HG03064 (cell line): ENCODE data around the gene TOGARAM2.
"Not testable (repeated sequence)": the region's sequence is repeated elsewhere in the genome, so short reads cannot be mapped to it uniquely, and the experiment has no call there.

Source experiments
- ATAC-seq: cut with Tn5 transposase; IDR thresholded peaks from one replicate; pipeline ENCODE4 v1.9.1; 2021; ENCODE audit warnings: low read depth; ENCODE audit not compliant: unreplicated experiment

TOGARAM2 gene

GRCh38 chr2:29070526-29070925 is 89.4 kb downstream of the TOGARAM2 start:
- no peak for ATAC-seq

- no peak for ATAC-seq
These were observed 90.2 kb downstream of the TOGARAM2 start for GRCh38 chr2:29071032-29071975.

- no peak for ATAC-seq
These were observed 91.2 kb downstream of the TOGARAM2 start for GRCh38 chr2:29072251-29072650.

GRCh38 chr2:29072971-29073725 is 92.0 kb downstream of the TOGARAM2 start:
- ATAC-seq, result no peak

- no peak for ATAC-seq
These were observed 92.8 kb downstream of the TOGARAM2 start for GRCh38 chr2:29073933-29074332.

GRCh38 chr2:29074411-29074810 is 93.3 kb downstream of the TOGARAM2 start, which contains the start of gene PCARE:
TSS of gene PCARE (minus strand) at chr2:29074523. CDS start at chr2:29074261, 262 bp downstream.
- ATAC-seq, result no peak

- no peak for ATAC-seq
These were observed 95.0 kb downstream of the TOGARAM2 start for GRCh38 chr2:29075894-29076705.

- ATAC-seq, result no peak
These were observed 98.8 kb downstream of the TOGARAM2 start for GRCh38 chr2:29079887-29080286.

GRCh38 chr2:29080886-29081743 is 100.0 kb downstream of the TOGARAM2 start:
- ATAC-seq, result no peak

- peak; percentile 77 for ATAC-seq
These were observed 101.9 kb downstream of the TOGARAM2 start for GRCh38 chr2:29082804-29083495.

- ATAC-seq, result no peak
These were observed 103.5 kb downstream of the TOGARAM2 start for GRCh38 chr2:29084554-29084953.

- ATAC-seq, result not testable (repeated sequence)
These were observed 109.2 kb downstream of the TOGARAM2 start for GRCh38 chr2:29090311-29090710.

GRCh38 chr2:29096969-29097368 is 115.9 kb downstream of the TOGARAM2 start:
- no peak for ATAC-seq

- no peak for ATAC-seq
These were observed 116.5 kb downstream of the TOGARAM2 start for GRCh38 chr2:29097569-29097968.

GRCh38 chr2:29100564-29100963 is 119.5 kb downstream of the TOGARAM2 start:
- ATAC-seq, result no peak
